ENCODE results near the gene RNFT2.

RNFT2 gene

GRCh38 chr12:116838365-116838764 lies 100.2 kb downstream of the RNFT2 start:
- no peak for DNase-seq

GRCh38 chr12:116839287-116839830 lies 101.2 kb downstream of the RNFT2 start:
- DNase-seq, result no peak

- DNase-seq, result no peak
Measured at GRCh38 chr12:116843085-116843484, 105.0 kb downstream of the RNFT2 start.

- no peak for DNase-seq
Measured at GRCh38 chr12:116849216-116849615, 111.1 kb downstream of the RNFT2 start.

GRCh38 chr12:116852303-116852702 lies 114.2 kb downstream of the RNFT2 start:
- DNase-seq, result no peak

GRCh38 chr12:116853507-116853906 lies 115.4 kb downstream of the RNFT2 start:
- DNase-seq, result no peak

GRCh38 chr12:116855744-116856470 lies 117.8 kb downstream of the RNFT2 start:
- no peak for DNase-seq

GRCh38 chr12:116856729-116857128 lies 118.6 kb downstream of the RNFT2 start:
- no peak for DNase-seq

GRCh38 chr12:116859079-116859478 lies 121.0 kb downstream of the RNFT2 start:
- DNase-seq, result no peak

- DNase-seq, result no peak
Measured at GRCh38 chr12:116860263-116860662, 122.1 kb downstream of the RNFT2 start.

- DNase-seq, result no peak
Measured at GRCh38 chr12:116861320-116861719, 123.2 kb downstream of the RNFT2 start.

- no peak for DNase-seq
Measured at GRCh38 chr12:116862167-116862566, 124.1 kb downstream of the RNFT2 start.

- DNase-seq, result no peak
Measured at GRCh38 chr12:116863275-116863767, 125.2 kb downstream of the RNFT2 start.

GRCh38 chr12:116864371-116865160 lies 126.5 kb downstream of the RNFT2 start:
- no peak for DNase-seq

GRCh38 chr12:116867523-116867922 lies 129.4 kb downstream of the RNFT2 start:
- no peak for DNase-seq

- DNase-seq, result no peak
Measured at GRCh38 chr12:116870306-116870705, 132.2 kb downstream of the RNFT2 start.

GRCh38 chr12:116874324-116874995 lies 136.3 kb downstream of the RNFT2 start:
- DNase-seq, result no peak

GRCh38 chr12:116876151-116876869 lies 138.2 kb downstream of the RNFT2 start:
- DNase-seq, result no peak

- DNase-seq, result no peak
Measured at GRCh38 chr12:116878567-116879508, 140.7 kb downstream of the RNFT2 start.

GRCh38 chr12:116879509-116880212 lies 141.5 kb downstream of the RNFT2 start:
- DNase-seq, result no peak
